Stimulated activated CD8-positive, alpha-beta memory T cell treated with anti-CD3 and anti-CD28 coated beads, Interleukin-4, amount 100 ng/mL, for 4 hours (primary cell): ENCODE data around the gene RFC5.
"Not testable (repeated sequence)": the region's sequence is repeated elsewhere in the genome, so short reads cannot be mapped to it uniquely, and the experiment has no call there.

ENCODE experiments used
- DNase-seq, 2 donors: peaks; one replicate each; pipeline ENCODE4 v3.0.0-alpha.2; 2020; ENCODE audit warnings: low read depth in 2 of 2, low spot score in 1 of 2

The RFC5 gene

GRCh38 chr12:118016424-118017264, at the start of gene RFC5:
Gene RFC5 (plus strand): TSS chr12:118016703. CDS start chr12:118016828, 125 bp downstream.
- DNase-seq, result peak; percentile 93 to 96

GRCh38 chr12:117967043-117967442, 49.5 kb upstream of the RFC5 start:
- no peak for DNase-seq

GRCh38 chr12:117967512-117967911, 49.0 kb upstream of the RFC5 start:
- DNase-seq, result no peak

DNA sequence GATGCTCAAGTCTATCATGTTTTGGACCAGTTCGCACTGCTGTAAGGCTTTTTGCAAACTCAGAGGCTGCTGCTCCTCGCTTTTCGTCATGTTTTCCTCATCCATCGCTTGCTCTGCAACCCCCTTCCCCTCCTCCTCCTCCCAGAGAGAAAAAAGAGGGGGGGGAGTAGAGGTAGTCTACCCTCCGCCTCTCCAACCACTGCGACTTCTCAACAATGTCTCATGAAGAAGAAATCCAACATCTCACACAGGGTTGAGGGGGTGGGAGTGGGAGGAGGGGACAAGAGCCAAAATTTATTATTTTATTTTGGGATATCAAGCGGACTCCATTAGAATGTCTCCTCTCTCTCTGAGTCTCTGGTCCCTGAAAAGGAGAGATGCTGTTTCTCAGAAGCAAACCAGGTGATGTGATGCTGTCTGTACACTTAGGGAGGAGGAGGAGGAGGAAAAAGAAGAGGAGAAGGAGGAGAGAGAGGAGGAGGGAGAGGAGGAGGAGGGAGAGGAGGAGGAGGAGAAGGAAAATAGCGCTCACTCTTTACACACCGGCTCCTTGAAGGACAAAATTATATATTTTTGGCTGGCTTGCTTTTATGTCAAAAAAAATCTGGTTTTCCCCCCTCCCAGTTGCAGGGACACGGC, 48.2 kb upstream of the RFC5 start:
- DNase-seq, result no peak

GRCh38 chr12:117968826-117969659, 47.5 kb upstream of the RFC5 start, which contains the start of gene KSR2:
Gene KSR2 (minus strand): TSS chr12:117968990. CDS start chr12:117968255, 735 bp downstream.
- peak in 1 of 2 donors; percentile 3 for DNase-seq

- no peak for DNase-seq
Observed at GRCh38 chr12:117970334-117970733, 46.2 kb upstream of the RFC5 start.

GRCh38 chr12:117972301-117972700, 44.2 kb upstream of the RFC5 start:
- no peak for DNase-seq

GRCh38 chr12:117975006-117975405, 41.5 kb upstream of the RFC5 start:
- no peak for DNase-seq

DNA sequence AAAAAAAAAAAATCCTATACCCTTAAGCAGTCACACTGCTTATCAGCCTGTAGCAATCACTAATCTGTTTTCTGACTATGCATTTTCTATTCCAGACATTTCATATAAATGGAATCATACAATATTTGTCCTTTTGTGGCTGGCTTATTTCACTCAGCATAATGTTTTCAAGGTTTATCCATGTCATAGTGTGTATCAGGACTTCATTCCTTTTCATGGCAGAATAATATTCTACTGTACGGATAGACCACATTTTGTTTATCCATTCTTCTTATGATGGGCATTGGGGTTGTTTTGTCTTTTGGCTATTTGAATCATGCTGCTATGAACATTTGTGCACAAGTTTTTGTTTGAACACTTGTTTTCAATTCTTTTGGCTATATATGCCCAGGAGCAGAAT, 39.1 kb upstream of the RFC5 start:
- no peak for DNase-seq

GRCh38 chr12:117980616-117981015, 35.9 kb upstream of the RFC5 start:
- DNase-seq, result no peak

GRCh38 chr12:117981267-117981666, 35.2 kb upstream of the RFC5 start:
- DNase-seq, result no peak

DNA sequence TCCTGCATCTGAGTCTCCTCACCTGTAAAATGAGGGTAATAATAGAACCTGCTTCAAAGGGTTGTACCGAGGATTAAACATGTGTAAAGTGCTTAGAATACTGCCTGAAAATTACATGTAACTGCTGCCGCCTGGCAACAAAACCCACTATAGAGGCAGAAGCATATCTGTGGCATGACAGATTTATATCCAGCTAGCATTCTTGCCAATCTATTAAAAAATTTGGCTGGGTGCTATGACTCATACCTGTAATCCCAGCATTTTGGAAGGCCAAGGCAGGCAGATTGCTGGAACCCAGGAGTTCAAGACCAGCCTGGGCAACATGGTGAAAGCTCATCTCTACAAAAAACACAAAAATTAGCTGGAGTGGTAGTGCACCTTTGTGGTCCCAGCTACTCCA, 31.3 kb upstream of the RFC5 start:
- no peak for DNase-seq

- no peak for DNase-seq
Observed at GRCh38 chr12:117986705-117987469, 29.6 kb upstream of the RFC5 start.

- no peak for DNase-seq
Observed at GRCh38 chr12:117994551-117995438, 21.7 kb upstream of the RFC5 start.

- DNase-seq, result no peak
Observed at GRCh38 chr12:117998719-117999118, 17.8 kb upstream of the RFC5 start.

GRCh38 chr12:117999806-118000205, 16.7 kb upstream of the RFC5 start:
- DNase-seq, result not testable (repeated sequence)

- no peak for DNase-seq
Observed at GRCh38 chr12:118010903-118011302, 5.6 kb upstream of the RFC5 start.

GRCh38 chr12:118011377-118011776, 5.1 kb upstream of the RFC5 start:
- no peak for DNase-seq

DNA sequence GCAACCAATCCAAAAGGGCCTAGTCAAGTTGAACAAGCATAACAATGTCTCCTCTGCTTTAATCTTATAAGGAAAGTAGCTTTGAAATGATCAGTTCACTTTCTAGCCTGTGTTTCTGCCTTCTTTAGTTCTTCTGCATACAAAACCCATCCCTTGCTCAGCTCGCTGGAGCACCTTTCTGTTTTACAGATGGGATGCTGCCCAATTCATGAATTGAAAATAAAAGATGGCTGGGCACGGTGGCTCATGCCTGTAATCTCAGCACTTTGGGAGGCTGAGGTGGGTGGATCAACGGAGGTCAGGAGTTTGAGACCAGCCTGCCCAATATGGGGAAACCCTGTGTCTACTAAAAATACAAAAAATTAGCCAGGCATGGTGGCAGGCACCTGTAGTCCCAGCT, 4.5 kb upstream of the RFC5 start:
- no peak for DNase-seq

DNA sequence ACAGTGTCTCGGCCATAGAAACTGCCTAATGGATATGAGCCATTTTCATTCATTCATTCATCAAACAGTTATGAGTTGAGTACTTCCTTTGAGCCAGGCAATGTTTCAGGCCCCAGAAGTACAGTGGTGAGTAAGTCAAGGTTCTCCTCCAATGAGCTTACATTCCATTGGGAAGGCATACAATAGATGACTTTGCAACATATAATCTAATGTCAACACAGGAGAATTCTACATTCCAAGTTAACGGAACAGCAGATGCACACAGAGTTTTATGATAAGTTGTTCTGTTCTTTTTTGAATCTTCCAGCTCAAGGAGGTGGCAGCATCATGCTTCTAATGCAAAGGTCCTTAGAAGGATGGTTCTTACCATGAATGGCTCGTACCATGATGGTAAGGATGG, 3.2 kb upstream of the RFC5 start:
- no peak for DNase-seq
